Measurements from ENCODE around the gene LRRC36. TPM values are rescaled to one million over a fixed set of nuclear protein-coding genes. Genes with fewer than 3 reads are reported as not detected.
A peak's percentile ranks its signal among the peaks of the same experiment; 100 is the strongest.

LRRC36 gene
- total and polyA plus RNA-seq, 2 of the 13 experiments (the other 11 are each of a cell fraction or from before 2014, with no cell fraction given) = 0.12 to 0.15 TPM

GRCh38 chr16:67429053-67429798, 102.6 kb downstream of the LRRC36 start (continued):
- TF ChIP-seq ZNF639 (CRISPR knock-in tag; conservative IDR thresholded peaks at IDR 0.05) (0 out of 2 replicates have a peak, but pooled peaks have one; percentile 48), CENPX (CRISPR knock-in tag; IDR thresholded peaks at IDR 0.05) (no peak), DNMT1 (CRISPR knock-in tag; IDR thresholded peaks at IDR 0.05) (0 out of 2 replicates have a peak, but pooled peaks have one; percentile 41), ZNF274 (CRISPR knock-in tag; IDR thresholded peaks at IDR 0.05) (no peak; the same call in 1 of the 2 replicates), TFE3 (CRISPR knock-in tag; IDR thresholded peaks at IDR 0.05) (no peak), ZSCAN21 (CRISPR knock-in tag; IDR thresholded peaks at IDR 0.05; ENCODE audit: borderline replicate concordance) (0 out of 2 replicates have a peak, but pooled peaks have one; percentile 44), ZNF816 (CRISPR knock-in tag; IDR thresholded peaks at IDR 0.05; ENCODE audit: borderline replicate concordance) (no peak), JUN (CRISPR knock-in tag; IDR thresholded peaks at IDR 0.05) (no peak), NFE2L2 (IDR thresholded peaks at IDR 0.05; ENCODE audit: low read length) (no peak), CSRNP2 (CRISPR knock-in tag; conservative IDR thresholded peaks at IDR 0.05; ENCODE audit: low read depth) (no peak), ZBTB40 (IDR thresholded peaks at IDR 0.05) (no peak), ZBTB40 (CRISPR knock-in tag; IDR thresholded peaks at IDR 0.05) (no peak), ZNF17 (CRISPR knock-in tag; IDR thresholded peaks at IDR 0.05) (no peak), ZBTB25 (CRISPR knock-in tag; IDR thresholded peaks at IDR 0.05) (no peak)
